ENCODE measurements around the gene PPTC7.

DNA sequence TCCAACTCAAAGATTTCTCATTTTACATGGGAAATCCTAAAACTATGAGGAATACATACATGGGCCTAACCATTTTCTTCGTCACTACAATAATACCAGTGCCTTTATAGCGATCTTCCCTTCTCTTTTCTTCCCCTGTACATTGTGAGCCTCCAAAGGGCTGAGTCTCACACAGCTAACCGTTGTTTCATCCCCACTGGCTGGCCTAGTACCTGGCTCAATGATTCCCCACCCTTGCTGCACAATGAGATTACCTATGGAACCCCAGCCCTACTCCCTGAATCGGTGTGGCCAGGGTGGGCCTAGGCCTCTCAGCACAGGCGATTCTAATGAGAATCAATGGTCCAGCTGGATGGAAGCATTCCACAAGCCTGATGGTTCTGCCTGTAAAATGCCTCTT, 16.1 kb downstream of the PPTC7 start:
- TF ChIP-seq CTCF (IDR thresholded peaks at IDR 0.05), result no peak
- TF ChIP-seq POLR2A (IDR thresholded peaks at IDR 0.05), result no peak
- TF ChIP-seq POLR2AphosphoS5 (IDR thresholded peaks at IDR 0.05), result no peak
